Measurements from ENCODE around the gene ONECUT3. TPM values are rescaled to one million over a fixed set of nuclear protein-coding genes. Genes with fewer than 3 reads are reported as not detected.
A peak's percentile ranks its signal among the peaks of the same experiment; 100 is the strongest.

ONECUT3 gene
- total RNA-seq, 2 donors from 2014 or later, result not detected

DNA sequence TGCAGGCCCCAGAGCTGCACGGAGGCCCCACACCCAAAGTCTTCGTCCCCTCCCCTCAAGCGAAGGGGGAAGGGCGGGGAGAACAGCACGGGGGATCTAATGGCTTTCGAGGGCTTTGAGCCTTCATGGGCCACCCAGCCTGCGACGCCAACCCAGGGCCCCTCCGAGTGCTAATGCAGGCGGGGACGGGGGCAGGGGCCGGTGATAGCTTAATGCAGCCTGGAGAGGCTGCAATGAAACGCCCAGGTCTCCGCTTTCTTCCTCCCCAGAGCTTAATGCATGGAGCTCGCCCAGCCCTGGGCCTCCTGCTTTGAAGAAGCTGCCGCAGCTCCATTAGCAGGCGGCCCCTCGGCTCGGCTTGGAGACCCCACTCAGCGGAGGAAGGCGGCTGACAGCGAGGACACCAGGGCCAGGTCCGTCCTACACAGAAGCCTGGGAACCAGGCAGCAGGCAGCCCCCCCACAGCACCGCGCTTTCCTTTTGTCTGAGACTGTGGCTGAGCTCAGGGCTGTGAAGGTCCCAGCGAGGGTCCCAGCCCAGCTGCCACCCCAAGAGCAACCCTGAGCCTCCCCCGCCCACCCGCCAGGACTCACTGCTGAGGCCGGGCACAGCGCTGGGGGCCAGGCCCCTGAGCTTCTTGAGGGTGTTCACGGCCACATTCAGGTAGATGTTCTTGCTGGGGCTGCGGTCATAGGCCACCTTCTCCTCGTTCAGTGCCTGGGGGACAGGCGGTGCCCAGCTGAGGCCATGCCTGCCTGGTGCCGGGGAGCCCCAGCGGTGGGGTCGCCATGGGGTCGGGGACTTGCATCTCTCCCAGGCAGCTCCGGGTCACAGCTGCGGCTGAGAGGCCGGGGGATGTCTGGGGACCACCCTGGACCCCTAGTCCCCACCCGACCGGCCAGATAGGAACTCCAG is 66.3 kb downstream of the ONECUT3 start:
- intact Hi-C loops (cut with DNase I), result loop anchor here in 1 of 2 donors (5.0 kb wide), 1 partner anchor 1218 kb away; no protein-coding TSS in a partner anchor
- DNase-seq (ENCODE audit: low spot score), result no peak

DNA sequence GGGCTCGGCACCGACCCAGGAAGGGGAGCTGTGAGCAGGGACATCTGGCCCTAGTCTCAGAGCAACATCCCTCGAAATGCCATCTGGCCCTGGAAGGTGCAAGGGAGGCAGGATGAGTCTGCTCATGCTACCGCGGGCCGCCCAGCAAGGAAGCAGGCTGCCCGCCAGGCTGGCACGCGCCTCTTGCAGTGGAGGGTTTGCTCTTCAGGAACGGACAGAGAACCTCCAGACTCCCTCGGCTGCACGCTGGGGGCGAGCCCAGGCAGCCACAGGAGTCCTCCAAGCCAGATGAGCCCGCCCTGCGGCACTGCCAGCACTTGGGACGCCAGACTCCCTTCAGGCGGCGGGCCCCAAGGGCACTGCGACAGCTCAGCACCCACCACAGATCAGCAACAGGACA is 68.9 kb downstream of the ONECUT3 start:
- intact Hi-C loops (cut with DNase I), result loop anchor here in 1 of 2 donors (2.0 kb wide), 1 partner anchor 159 kb away; no protein-coding TSS in a partner anchor
- DNase-seq (ENCODE audit: low spot score), result no peak

DNA sequence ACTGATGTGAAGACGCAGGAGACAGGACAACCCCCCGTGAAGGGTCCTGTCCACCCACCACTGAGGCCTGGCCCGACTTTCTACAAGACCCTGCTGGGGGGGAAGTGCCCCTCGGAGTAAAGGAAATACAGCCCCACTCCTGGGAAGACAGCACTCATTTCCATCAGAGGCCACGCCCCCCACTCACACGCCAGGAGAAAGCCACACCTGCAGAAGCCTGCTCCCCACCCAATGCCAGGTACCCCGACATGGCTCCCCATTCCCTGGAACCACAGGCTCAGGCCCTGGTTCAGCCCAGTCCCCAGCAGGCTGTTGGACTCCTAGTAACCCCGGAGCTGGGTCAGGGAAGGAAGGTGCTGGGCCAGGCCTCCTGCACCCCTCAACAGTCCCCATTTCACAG is 69.7 kb downstream of the ONECUT3 start:
- no peak for DNase-seq (ENCODE audit: low spot score)
- intact Hi-C loops (cut with DNase I), result loop anchor here in 1 of 2 donors (2.0 kb wide), 1 partner anchor 158 kb away; no protein-coding TSS in a partner anchor

DNA sequence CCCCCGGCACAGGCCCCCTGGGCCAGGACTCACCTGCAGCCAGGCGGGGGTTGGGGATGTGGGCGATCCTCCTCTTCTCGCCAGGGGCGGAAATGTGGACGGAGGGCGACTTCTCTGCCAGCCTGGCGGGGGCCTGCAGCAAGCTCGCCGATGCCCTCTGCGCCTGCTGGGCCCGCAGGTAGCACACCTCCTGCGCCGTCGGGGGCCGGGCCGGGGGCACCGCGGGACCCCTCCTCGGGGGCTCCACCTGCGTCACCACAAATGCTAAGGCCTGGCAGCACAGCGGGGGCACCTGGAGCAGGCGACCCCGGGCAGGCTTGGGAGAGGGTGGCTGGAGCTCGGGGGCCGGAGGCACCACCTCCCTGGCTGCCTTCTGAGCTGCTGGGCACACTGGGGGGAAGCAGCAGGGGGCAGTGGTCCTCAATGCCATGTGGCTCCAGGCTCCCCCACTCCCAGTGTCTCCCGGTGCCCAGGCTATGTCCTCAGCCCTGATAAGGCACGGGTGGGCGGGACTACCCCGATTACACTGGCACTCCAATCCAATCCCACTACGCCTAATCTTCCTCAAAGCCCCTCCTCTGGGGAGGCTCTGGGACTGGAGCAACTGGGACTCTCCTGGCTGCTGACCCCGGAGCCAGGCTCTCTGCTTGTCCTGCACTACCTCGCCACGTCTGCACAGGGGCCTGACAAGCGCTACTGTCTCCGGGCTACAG is 70.4 kb downstream of the ONECUT3 start:
- no peak for DNase-seq (ENCODE audit: low spot score)
- intact Hi-C loops (cut with DNase I), result loop anchor here in 1 of 2 donors (2.0 kb wide), 2 partner anchors 57 to 157 kb away; no protein-coding TSS in a partner anchor

DNA sequence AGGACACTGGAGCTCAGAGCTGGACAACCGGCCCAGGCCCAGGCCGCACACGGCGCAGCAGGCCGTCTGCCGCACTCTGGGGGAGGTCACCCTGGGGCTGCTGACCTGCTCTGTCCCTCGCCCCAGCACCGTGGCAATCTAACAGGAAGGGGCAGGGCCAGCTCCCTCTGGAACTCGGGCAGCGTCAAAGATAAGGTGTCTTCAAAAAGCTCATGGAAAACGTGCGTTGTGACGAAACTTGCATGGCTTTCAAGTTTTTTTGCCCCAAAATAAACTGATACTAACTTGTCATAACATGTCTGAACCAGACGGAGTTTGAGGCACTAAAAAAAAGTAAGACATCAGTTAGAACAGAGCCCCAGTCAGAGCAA is 70.9 kb downstream of the ONECUT3 start:
- DNase-seq (ENCODE audit: low spot score), result no peak
- intact Hi-C loops (cut with DNase I), result loop anchor here in 1 of 2 donors (2.0 kb wide), 1 partner anchor 57 kb away; no protein-coding TSS in a partner anchor

DNA sequence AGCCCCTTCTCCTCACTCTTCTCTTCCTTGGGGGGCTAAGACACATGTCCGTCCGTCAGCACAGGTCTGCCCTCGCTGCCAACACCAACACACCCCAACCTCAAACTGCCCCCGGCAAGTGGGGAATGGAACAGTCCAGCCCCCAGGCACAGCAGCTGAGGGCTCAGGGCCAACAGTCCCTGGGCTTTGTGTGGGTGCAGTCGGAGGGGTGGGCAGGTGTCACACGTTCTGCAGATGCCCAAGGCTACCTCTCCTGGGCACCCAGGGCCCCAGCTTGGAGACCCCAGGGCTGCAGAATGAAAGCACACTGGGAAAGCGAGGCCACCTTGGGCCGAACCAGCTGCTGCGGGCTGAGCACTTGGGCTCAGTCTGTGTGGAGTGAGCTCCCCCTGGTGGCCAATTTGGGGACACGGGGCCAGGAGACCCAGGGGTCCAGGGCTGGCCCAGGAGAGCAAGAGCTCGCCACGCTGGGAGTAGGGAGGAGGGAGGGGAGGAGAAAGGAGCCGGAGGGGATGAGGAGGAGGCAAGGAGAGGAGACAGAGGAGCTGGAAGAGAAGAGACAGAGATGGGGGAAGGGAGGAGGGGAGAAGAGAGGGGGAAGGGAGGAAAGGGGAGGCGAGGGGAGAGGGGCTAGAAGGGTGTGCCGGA is 72.7 kb downstream of the ONECUT3 start:
- peak; percentile 93 for DNase-seq (ENCODE audit: low spot score)
- intact Hi-C loops (cut with DNase I), result loop anchor here in 1 of 2 donors (2.0 kb wide), 1 partner anchor 59 kb away; no protein-coding TSS in a partner anchor

DNA sequence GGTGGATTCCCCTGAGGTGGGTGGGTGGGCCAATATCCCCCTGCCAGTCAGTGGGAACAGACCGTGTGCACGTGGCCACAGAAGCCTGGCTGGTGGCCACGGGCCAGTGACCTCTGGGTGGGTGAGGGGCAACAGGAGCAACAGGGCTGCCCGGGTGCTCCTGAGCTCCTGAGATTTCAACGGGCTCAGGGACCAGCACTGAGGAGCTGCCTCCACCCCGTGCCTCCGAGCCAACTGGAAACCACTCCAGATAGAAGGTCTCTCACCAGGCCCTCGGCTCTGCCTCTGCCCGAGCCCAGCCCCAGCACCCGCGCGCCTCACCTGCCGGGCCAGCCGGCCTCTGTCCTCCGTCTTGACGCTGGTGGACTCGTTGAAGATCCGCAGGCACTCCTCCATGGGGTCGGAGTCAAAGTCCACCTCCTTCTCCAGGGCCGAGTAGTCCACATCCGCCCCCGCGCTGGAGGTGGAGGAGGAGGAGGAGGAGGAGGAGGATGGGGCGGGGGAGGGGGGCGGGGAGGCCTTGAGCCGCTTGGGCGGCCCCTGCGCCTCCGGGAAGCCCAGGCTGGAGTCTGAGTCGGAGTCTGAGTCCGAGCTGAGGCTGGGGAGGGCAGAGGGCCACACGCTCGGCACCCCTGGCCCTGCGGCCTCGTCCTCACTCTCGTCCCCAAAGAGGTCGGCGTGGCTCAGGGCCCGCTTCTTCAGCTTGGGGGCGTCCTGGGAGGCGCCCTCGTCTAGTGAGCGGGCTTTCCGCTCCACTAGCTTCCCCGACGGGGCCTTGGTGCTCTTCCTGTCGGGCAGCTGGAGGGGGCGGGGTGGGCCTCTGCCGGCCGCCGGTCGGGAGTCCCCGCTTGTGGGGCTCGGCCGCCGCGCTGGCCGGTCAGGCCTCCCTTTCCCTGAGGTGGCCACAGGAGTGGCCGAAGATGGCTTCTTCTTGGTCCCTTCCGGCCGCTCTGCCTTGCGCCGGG is 73.5 kb downstream of the ONECUT3 start:
- intact Hi-C loops (cut with DNase I), result no loop called here
- DNase-seq (ENCODE audit: low spot score), result no peak

DNA sequence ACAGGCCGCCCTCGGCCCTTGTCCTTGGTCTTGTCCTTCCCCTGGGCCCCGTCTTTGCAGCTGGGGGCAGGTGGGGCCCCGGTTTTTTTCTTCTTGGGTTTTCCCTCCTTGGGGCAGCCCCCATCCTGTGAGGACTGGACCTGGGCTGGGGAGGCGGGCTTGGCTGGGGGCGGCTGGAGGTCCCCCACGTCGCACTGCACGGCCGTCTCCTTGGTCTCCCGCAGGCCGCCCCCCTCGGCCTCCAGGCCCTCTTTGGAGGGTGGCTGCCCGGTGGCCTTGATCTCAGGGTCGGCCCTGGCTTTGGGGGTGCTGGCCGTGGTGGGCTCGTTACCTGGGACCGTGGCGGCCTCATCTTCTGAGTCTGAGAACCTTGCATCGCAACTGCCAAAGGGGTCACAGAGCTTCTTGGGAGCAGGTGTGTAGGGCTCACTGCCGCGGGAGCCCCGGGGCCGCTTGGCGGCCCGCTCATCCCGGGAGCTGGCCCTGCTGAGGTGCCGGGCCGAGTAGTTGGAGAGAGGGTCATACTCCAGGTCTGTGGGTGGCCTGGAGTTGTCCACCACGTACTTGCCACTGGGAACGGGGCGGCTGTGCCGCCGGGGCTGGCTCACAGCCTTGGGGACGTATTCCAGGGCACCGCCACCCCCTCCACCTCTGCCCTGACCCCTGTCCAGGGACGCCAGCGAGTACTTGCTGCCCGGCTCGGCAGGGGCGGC is 74.4 kb downstream of the ONECUT3 start:
- no peak for DNase-seq (ENCODE audit: low spot score)
- intact Hi-C loops (cut with DNase I), result no loop called here

DNA sequence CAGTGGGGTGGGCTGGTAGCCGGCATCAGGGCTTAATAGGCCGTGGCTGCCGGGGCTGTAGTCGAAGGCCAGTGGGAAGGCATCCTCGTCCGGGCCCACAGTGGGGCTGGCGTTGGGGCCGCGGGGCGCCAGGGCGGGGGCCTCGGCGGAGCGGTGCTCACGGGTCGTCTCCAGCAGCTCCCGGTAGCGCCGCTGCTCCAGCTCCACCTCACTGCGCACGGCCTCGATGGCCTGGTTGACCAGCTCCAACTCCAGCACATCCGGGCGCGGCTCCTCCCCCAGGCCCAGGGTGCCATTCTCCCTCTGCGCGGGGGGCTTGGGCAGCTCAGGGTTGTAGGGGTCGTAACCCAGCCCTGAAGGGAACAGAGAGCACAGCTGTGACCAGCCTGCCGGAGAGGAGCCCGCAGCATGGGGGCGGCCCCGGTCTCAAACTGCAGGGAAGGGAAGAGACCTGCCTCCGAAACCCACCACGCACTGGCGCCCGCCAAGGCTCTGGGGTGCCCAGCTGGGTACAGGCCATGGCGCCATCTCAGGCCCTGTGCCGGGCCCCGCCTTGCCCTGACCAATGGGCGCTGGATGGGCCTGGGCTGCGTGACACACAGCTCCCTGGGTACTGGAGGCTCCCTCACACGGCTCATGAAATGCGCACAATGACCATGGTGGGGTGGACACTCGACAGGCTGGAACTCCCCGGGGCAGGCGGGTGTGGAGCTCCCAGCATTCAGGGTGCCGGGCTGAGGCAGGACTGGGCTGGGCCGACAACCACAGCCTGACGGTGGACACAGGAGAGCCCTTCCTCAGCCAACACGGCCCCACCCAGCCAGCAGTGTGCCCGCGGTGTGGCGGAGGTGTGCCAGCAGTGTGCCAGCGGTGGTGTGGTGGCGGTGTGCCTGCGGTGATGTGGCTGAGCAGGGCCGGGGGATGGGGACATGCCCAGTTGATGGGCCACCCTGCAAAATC is 75.3 kb downstream of the ONECUT3 start:
- DNase-seq (ENCODE audit: low spot score), result no peak
- intact Hi-C loops (cut with DNase I), result no loop called here

DNA sequence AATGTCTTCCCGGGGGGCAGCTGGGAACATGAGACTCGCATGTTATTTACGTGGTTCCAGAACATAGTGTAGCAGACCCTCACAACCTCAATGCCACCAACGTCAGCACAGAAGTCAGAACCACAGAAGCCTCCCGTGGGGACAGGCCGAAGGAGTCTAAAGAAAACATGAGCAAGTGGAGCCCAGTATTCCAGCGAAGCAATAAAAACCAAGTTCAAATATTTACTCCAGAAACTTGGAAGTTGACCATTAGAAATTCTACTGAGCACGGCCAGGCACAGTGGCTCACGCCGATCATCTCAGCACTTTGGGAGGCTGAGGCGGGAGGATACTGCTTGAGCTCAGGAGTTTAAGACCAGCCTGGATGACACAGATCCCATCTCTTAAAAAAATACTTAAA is 76.7 kb downstream of the ONECUT3 start:
- intact Hi-C loops (cut with DNase I), result no loop called here
- no peak for DNase-seq (ENCODE audit: low spot score)

DNA sequence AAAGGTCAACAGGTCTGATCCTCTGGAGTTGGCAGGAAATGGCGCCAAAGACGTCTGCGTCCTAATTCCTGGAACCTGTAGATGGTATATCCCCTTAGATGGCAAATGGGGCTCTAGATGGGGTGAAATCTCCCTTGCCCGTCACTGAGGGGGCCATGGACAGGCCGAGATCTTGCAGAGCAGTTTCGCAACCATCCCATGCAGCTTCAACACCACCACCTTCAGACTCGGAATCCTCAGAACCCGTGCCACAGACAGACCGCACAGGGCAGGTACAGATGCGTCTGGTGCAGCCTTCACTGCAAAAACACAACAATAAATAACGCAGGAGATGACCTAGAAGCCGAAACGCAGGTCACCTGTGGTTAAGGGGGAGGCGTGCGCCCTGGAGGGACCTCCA is 77.3 kb downstream of the ONECUT3 start:
- no peak for DNase-seq (ENCODE audit: low spot score)
- intact Hi-C loops (cut with DNase I), result no loop called here

Small RNAs within 50 kb of the gene (microRNA-seq; reads per million reads assigned to microRNA genes)
- 0.32 to 1.0 reads per million in 2 donors for gene MIR1909 (ENCODE audit: borderline microRNAs expressed in 2 of 2)

Other genes starting within 250 kb of the ONECUT3 start
- gene ADAMTSL5, start 240.5 kb upstream of the ONECUT3 start, total RNA-seq, result 1 to 10 TPM; 7.4 to 9.1 TPM
- not detected for gene PLK5, start 229.4 kb upstream of the ONECUT3 start, total RNA-seq
- 10 to 100 TPM; 14.0 to 21.9 TPM for gene MEX3D, start 185.2 kb upstream of the ONECUT3 start, total RNA-seq
- 10 to 100 TPM; 44.2 to 53.6 TPM for gene MBD3, start 160.6 kb upstream of the ONECUT3 start, total RNA-seq
- gene UQCR11, start 148.0 kb upstream of the ONECUT3 start, total RNA-seq, result 100 to 1,000 TPM; 197 to 252 TPM
- gene TCF3, start 100.9 kb upstream of the ONECUT3 start, total RNA-seq, result 10 to 100 TPM; 26.2 to 36.4 TPM
- 1 to 10 TPM; 1.1 to 2.0 TPM for gene ATP8B3, start 58.8 kb downstream of the ONECUT3 start, total RNA-seq
- 10 to 100 TPM; 22.8 to 27.4 TPM for gene REXO1, start 95.0 kb downstream of the ONECUT3 start, total RNA-seq
- gene KLF16, start 110.1 kb downstream of the ONECUT3 start, total RNA-seq, result 10 to 100 TPM in 1 of 2 donors, 1 to 10 TPM in 1; 9.4 to 16.2 TPM
- gene ABHD17A, start 132.0 kb downstream of the ONECUT3 start, total RNA-seq, result 10 to 100 TPM; 49.9 to 51.4 TPM
- 1 to 10 TPM; 3.0 to 3.6 TPM for gene ADAT3, start 151.9 kb downstream of the ONECUT3 start, total RNA-seq
- 10 to 100 TPM; 35.6 to 36.6 TPM for gene SCAMP4, start 151.9 kb downstream of the ONECUT3 start, total RNA-seq
- gene CSNK1G2, start 187.7 kb downstream of the ONECUT3 start, total RNA-seq, result 10 to 100 TPM; 30.2 to 36.9 TPM

Data from posterior vena cava (tissue), 2 donors.